B cell (primary cell): ENCODE data around the gene PFKFB3. TPM values are rescaled to one million over a fixed set of nuclear protein-coding genes. Genes with fewer than 3 reads are reported as not detected.
A peak's percentile ranks its signal among the peaks of the same experiment; 100 is the strongest.

Experiments
- ATAC-seq: fragments of 200-7000 bp; cut with Tn5 transposase; one replicate; pipeline ENCODE4 v1.10.0; 2021; ENCODE audit warnings: low read depth, mild to moderate bottlenecking, moderate number of reproducible peaks, moderate library complexity
- CTCF ChIA-PET: fragments of 350-600 bp; sonication (Branson Sonifier 250); formaldehyde crosslinking; loops from one replicate; lab custom pipeline; 2021; ENCODE audit warnings: antibody characterized with exemption, inconsistent platforms; lab: Charles Lee
- POLR2A ChIA-PET: fragments of 350-600 bp; sonication (Branson Sonifier 250); formaldehyde crosslinking; loops from one replicate; lab custom pipeline; 2021; ENCODE audit warnings: antibody characterized with exemption; lab: Charles Lee
- DNase-seq: peaks from one replicate; pipeline ENCODE4 v3.0.0; 2013
- H2AFZ ChIP-seq: 2 replicates; pipeline ENCODE4 v1.6.1; 2012; ENCODE audit warnings: mild to moderate bottlenecking, low read depth, low read length; ENCODE audit not compliant: insufficient read depth, poor library complexity, severe bottlenecking
- H3K27ac ChIP-seq, 2 donors: 1 replicate in 1 of 2; 2 replicates in 1 of 2; pipeline ENCODE4 v1.5.1; 2012 to 2013; ENCODE audit warnings: low read length in 2 of 2, mild to moderate bottlenecking in 2 of 2, moderate library complexity in 1 of 2
- H3K27me3 ChIP-seq, 4 experiments: fragments of 200-600 bp in 1 of 4; sonication (generic) in 1 of 4; replicated peaks in 1 of 4; 1 replicate in 2 of 4; 2 replicates in 2 of 4; pipeline versions ENCODE4 v1.6.1 to v1.7.0; 2013 to 2016; ENCODE audit warnings: low read length in 3 of 4, mild to moderate bottlenecking in 2 of 4, mixed read lengths in 1 of 4, moderate library complexity in 1 of 4; ENCODE audit not compliant: insufficient read depth in 4 of 4, control insufficient read depth in 3 of 4; ENCODE audit errors: control extremely low read depth in 1 of 4
- H3K36me3 ChIP-seq, 2 experiments: replicated peaks in 1 of 2; 1 replicate in 1 of 2; 2 replicates in 1 of 2; pipeline versions ENCODE4 v1.6.1 to v1.7.1; 2013; ENCODE audit warnings: low read length in 1 of 2; ENCODE audit not compliant: insufficient read depth in 2 of 2, control insufficient read depth in 1 of 2; ENCODE audit errors: control extremely low read depth in 1 of 2, extremely low read depth in 1 of 2
- H3K4me1 ChIP-seq, 2 donors: fragments of 200-600 bp in 1 of 2; sonication (generic) in 1 of 2; 1 replicate in 1 of 2; 2 replicates in 1 of 2; pipeline versions ENCODE4 v1.5.1 to v1.6.1; 2013 to 2017; ENCODE audit warnings: low read length in 2 of 2; ENCODE audit not compliant: control insufficient read depth in 2 of 2, insufficient read depth in 2 of 2
- H3K4me2 ChIP-seq: replicated peaks from 2 replicates; pipeline ENCODE3; 2012; ENCODE audit warnings: mild to moderate bottlenecking, low read depth, low read length; ENCODE audit not compliant: poor library complexity, severe bottlenecking
- H3K4me3 ChIP-seq, 5 experiments: fragments of 200-600 bp in 1 of 5; sonication (generic) in 1 of 5; 1 replicate in 3 of 5; 2 replicates in 2 of 5; pipeline versions ENCODE4 v1.5.1 to v1.7.0; 2011 to 2016; ENCODE audit warnings: low read length in 4 of 5, mild to moderate bottlenecking in 4 of 5, low read depth in 2 of 5, control low read depth in 1 of 5, moderate library complexity in 1 of 5; ENCODE audit not compliant: insufficient read depth in 1 of 5; ENCODE audit errors: control extremely low read depth in 1 of 5, extremely low read depth in 1 of 5
- H3K79me2 ChIP-seq: fragments of 200-600 bp; sonication (generic); one replicate; pipeline ENCODE4 v1.6.0; 2016; ENCODE audit warnings: low read length; ENCODE audit not compliant: control insufficient read depth, insufficient read depth
- H3K9ac ChIP-seq: fragments of 200-600 bp; sonication (generic); 2 replicates; pipeline ENCODE4 v1.6.1; 2017; ENCODE audit warnings: mild to moderate bottlenecking, low read length, moderate library complexity
- H3K9me3 ChIP-seq, 3 donors: one replicate each; pipeline versions ENCODE4 v1.6.1 to v1.7.1; 2013; ENCODE audit warnings: low read length in 2 of 3; ENCODE audit not compliant: control insufficient read depth in 2 of 3, insufficient read depth in 1 of 3; ENCODE audit errors: control extremely low read depth in 1 of 3
- H4K20me1 ChIP-seq: 2 replicates; pipeline ENCODE4 v1.6.0; 2012; ENCODE audit warnings: mild to moderate bottlenecking, low read length; ENCODE audit not compliant: insufficient read depth, control insufficient read depth, poor library complexity, severe bottlenecking
- H3K27ac Mint-ChIP-seq: one replicate; pipeline ENCODE4 v1.8.0; 2021; ENCODE audit warnings: mixed read lengths
- H3K27me3 Mint-ChIP-seq: one replicate; pipeline ENCODE4 v1.8.0; 2021; ENCODE audit warnings: mixed read lengths
- H3K4me1 Mint-ChIP-seq: one replicate; pipeline ENCODE4 v1.8.0; 2021; ENCODE audit warnings: mixed read lengths
- H3K4me3 Mint-ChIP-seq: one replicate; pipeline ENCODE4 v1.8.0; 2021; ENCODE audit warnings: mixed read lengths
- H3K9me3 Mint-ChIP-seq: one replicate; pipeline ENCODE4 v1.8.0; 2022; ENCODE audit warnings: mixed read lengths; ENCODE audit not compliant: insufficient read depth
- CTCF ChIP-seq: fragments of 200-600 bp; IDR thresholded peaks from one replicate; pipeline ENCODE4 v1.8.0; 2022; ENCODE audit warnings: antibody characterized with exemption, mild to moderate bottlenecking
- EZH2 ChIP-seq: IDR thresholded peaks from 2 replicates; pipeline ENCODE4 v1.6.1; 2012; ENCODE audit warnings: borderline replicate concordance, low read depth, mild to moderate bottlenecking, moderate library complexity, low read length; ENCODE audit not compliant: insufficient read depth, poor library complexity, severe bottlenecking
- WGBS: methylation state at CpG from one replicate; pipeline ENCODE4 v1.1.5; 2013; ENCODE audit warnings: missing lambda C conversion rate; ENCODE audit not compliant: insufficient coverage; 5-methylcytosine and 5-hydroxymethylcytosine counted together
- intact Hi-C: fragments of 100-400 bp; cut with micrococcal nuclease; formaldehyde crosslinking; loops from one replicate; pipeline ENCODE4 v1.10.0; 2022
- polyA plus RNA-seq: library from polyadenylated mRNA; depleted of rRNA; stranded (reverse); fragments of >200 nt; gene quantifications from 2 replicates; pipeline ENCODE4 v1.2.3, GENCODE V29; 2012
- total RNA-seq, 2 donors: library from RNA; stranded (reverse); fragments of 120-200 nt in 1 of 2; gene quantifications; 1 replicate in 1 of 2; 2 replicates in 1 of 2; pipeline versions ENCODE4 v1.2.3 to v1.2.4, GENCODE V29; 2013 to 2022

PFKFB3 gene
- total and polyA plus RNA-seq, 2 donors (not counting 1 experiment from before 2014, with no cell fraction given) = 13.2 to 239 TPM

GRCh38 chr10:6297951-6298381, 95.2 kb downstream of the PFKFB3 start:
- no peaks in the 10 kb centered on the region for H3K27me3 ChIP-seq
- Mint-ChIP-seq H3K4me1 (peaks cover 66% of the 10 kb centered on the region), H3K9me3 (no peaks in the 10 kb centered on the region), H3K27ac (peak overlapping the region; percentile 1), H3K27me3 (no peaks in the 10 kb centered on the region), H3K4me3 (no peak overlapping the region)
- TF ChIP-seq CTCF = no peak
- TF ChIP-seq EZH2 = no peak
- intact Hi-C loops = no loop called here
- peaks cover 30 to 54% of the 10 kb centered on the region in 2 donors for H3K4me1 ChIP-seq
- no peak overlapping the region for H2AFZ ChIP-seq
- no peak overlapping the region for H3K9ac ChIP-seq
- H3K4me3 ChIP-seq = no peak overlapping the region
- H3K27ac ChIP-seq = no peak overlapping the region
- H3K79me2 ChIP-seq = no peaks in the 10 kb centered on the region
- CTCF ChIA-PET = interaction anchor here (0.9 to 1.8 kb wide), 3 partner anchors 80 to 96 kb away, joined by 3 to 5 read pairs (median 4); partner anchors contain the start of gene PFKFB3
- H4K20me1 ChIP-seq = no peaks in the 10 kb centered on the region
- DNase-seq (no peak), ATAC-seq (no peak)
- no CpG with 5 or more reads among the region's 2 CpGs for WGBS
- no peak overlapping the region for H3K4me2 ChIP-seq
- POLR2A ChIA-PET = no interaction called here
- no peaks in the 10 kb centered on the region for H3K9me3 ChIP-seq
- no peaks in the 10 kb centered on the region for H3K36me3 ChIP-seq

- H3K27ac Mint-ChIP-seq = no peak overlapping the region
- intact Hi-C loops = no loop called here
- no peak for TF ChIP-seq CTCF
- TF ChIP-seq EZH2 = no peak
- no peak overlapping the region for H3K4me3 Mint-ChIP-seq
- ATAC-seq = no peak
- H3K9me3 Mint-ChIP-seq = no peaks in the 10 kb centered on the region
- Histone ChIP-seq H3K36me3 (no peaks in the 10 kb centered on the region), H2AFZ (no peak overlapping the region), H3K4me3 (no peak overlapping the region), H3K9ac (no peak overlapping the region), H4K20me1 (no peaks in the 10 kb centered on the region), H3K27ac (no peak overlapping the region), H3K4me1 (peaks cover 34 to 57% of the 10 kb centered on the region in 2 donors), H3K79me2 (no peaks in the 10 kb centered on the region), H3K27me3 (no peaks in the 10 kb centered on the region), H3K9me3 (no peaks in the 10 kb centered on the region), H3K4me2 (no peak overlapping the region)
- DNase-seq = no peak
- H3K27me3 Mint-ChIP-seq = no peaks in the 10 kb centered on the region
- ChIA-PET POLR2A (no interaction called here), CTCF (interaction anchor here (1.4 to 3.5 kb wide), 3 partner anchors 81 to 96 kb away, joined by 3 to 18 read pairs (median 5); partner anchors contain the start of gene PFKFB3)
- H3K4me1 Mint-ChIP-seq = peaks cover 67% of the 10 kb centered on the region
- 100% methylated on average over 1 of the region's 5 CpGs for WGBS
Measured at GRCh38 chr10:6298428-6298827, 95.7 kb downstream of the PFKFB3 start.
